Astrocyte (in vitro differentiated cells and primary cell): ENCODE results near the gene TRAPPC12. TPM values are rescaled to one million over a fixed set of nuclear protein-coding genes. Genes with fewer than 3 reads are reported as not detected.
A peak's percentile ranks its signal among the peaks of the same experiment; 100 is the strongest.

ENCODE experiments used
- DNase-seq: peaks from one replicate; pipeline ENCODE4 v3.0.0-alpha.2; 2010; ENCODE audit warnings: low read depth
- FAIRE-seq: peaks from 2 replicates; lab custom pipeline; 2011; peaks lifted over from hg19 to GRCh38; lab: Jason Lieb, UNC
- H2AFZ ChIP-seq: 2 replicates; pipeline ENCODE4 v1.6.0; 2012; ENCODE audit warnings: low read depth, low read length, inconsistent platforms
- H3K27ac ChIP-seq: 2 replicates; pipeline ENCODE4 v1.5.1; 2011; ENCODE audit warnings: low read depth, low read length, inconsistent platforms
- H3K27me3 ChIP-seq: 2 replicates; pipeline ENCODE4 v1.6.0; 2011; ENCODE audit warnings: low read length, inconsistent platforms; ENCODE audit not compliant: insufficient read depth
- H3K36me3 ChIP-seq: 2 replicates; pipeline ENCODE4 v1.5.1; 2011; ENCODE audit warnings: low read length, inconsistent platforms; ENCODE audit not compliant: insufficient read depth
- H3K4me1 ChIP-seq: 2 replicates; pipeline ENCODE4 v1.5.1; 2011; ENCODE audit warnings: low read length, inconsistent platforms; ENCODE audit not compliant: insufficient read depth
- H3K4me2 ChIP-seq: 2 replicates; pipeline ENCODE4 v1.6.0; 2012; ENCODE audit warnings: low read length, inconsistent platforms
- H3K4me3 ChIP-seq: 2 replicates; pipeline ENCODE4 v1.5.1; 2011; ENCODE audit warnings: low read depth, mild to moderate bottlenecking, low read length, inconsistent platforms; ENCODE audit not compliant: insufficient read depth
- H3K79me2 ChIP-seq: 2 replicates; pipeline ENCODE4 v1.6.0; 2012; ENCODE audit warnings: mild to moderate bottlenecking, low read length, inconsistent platforms; ENCODE audit not compliant: insufficient read depth
- H3K9ac ChIP-seq: 2 replicates; pipeline ENCODE4 v1.6.0; 2012; ENCODE audit warnings: mild to moderate bottlenecking, low read length, inconsistent platforms
- H3K9me3 ChIP-seq: 2 replicates; pipeline ENCODE4 v1.5.1; 2012; ENCODE audit warnings: low read depth, mild to moderate bottlenecking, low read length, inconsistent platforms; ENCODE audit not compliant: insufficient read depth
- H4K20me1 ChIP-seq: 2 replicates; pipeline ENCODE4 v1.6.0; 2012; ENCODE audit warnings: low read length, inconsistent platforms; ENCODE audit not compliant: insufficient read depth
- H3K27ac Mint-ChIP-seq: one replicate; pipeline ENCODE4 v1.8.0; 2021; ENCODE audit warnings: mild to moderate bottlenecking, mixed read lengths; ENCODE audit not compliant: unreplicated experiment
- H3K27me3 Mint-ChIP-seq: one replicate; pipeline ENCODE4 v1.8.0; 2021; ENCODE audit warnings: low read depth, mixed read lengths; ENCODE audit not compliant: unreplicated experiment
- H3K36me3 Mint-ChIP-seq: one replicate; pipeline ENCODE4 v1.8.0; 2021; ENCODE audit warnings: low read depth, mixed read lengths; ENCODE audit not compliant: unreplicated experiment
- H3K4me1 Mint-ChIP-seq: one replicate; pipeline ENCODE4 v1.8.0; 2021; ENCODE audit warnings: low read depth, mixed read lengths; ENCODE audit not compliant: unreplicated experiment
- H3K4me3 Mint-ChIP-seq: one replicate; pipeline ENCODE4 v1.8.0; 2021; ENCODE audit warnings: mild to moderate bottlenecking, moderate library complexity, mixed read lengths; ENCODE audit not compliant: unreplicated experiment
- H3K9me3 Mint-ChIP-seq: one replicate; pipeline ENCODE4 v1.8.0; 2021; ENCODE audit warnings: mild to moderate bottlenecking, mixed read lengths; ENCODE audit not compliant: unreplicated experiment
- CTCF ChIP-seq: IDR thresholded peaks from 2 replicates; pipeline ENCODE4 v1.5.1; 2011; ENCODE audit warnings: low read depth, mild to moderate bottlenecking, inconsistent platforms, low read length, moderate library complexity; ENCODE audit not compliant: insufficient read depth
- EZH2 ChIP-seq: IDR thresholded peaks from 2 replicates; pipeline ENCODE4 v1.6.1; 2012; ENCODE audit warnings: mild to moderate bottlenecking, low read length, inconsistent platforms; ENCODE audit not compliant: insufficient read depth
- total RNA-seq: library from RNA; stranded (reverse); gene quantifications from 2 replicates; pipeline ENCODE4 v1.2.1, GENCODE V29; 2021

Gene TRAPPC12
- total RNA-seq, 1 donor from 2014 or later, result 62.1 TPM

- H3K9ac ChIP-seq, result no peak overlapping the region
- peak; percentile 5 for DNase-seq
- no peak overlapping the region for H3K4me3 ChIP-seq
- no peaks in the 10 kb centered on the region for H3K4me1 ChIP-seq
- H3K27me3 ChIP-seq, result no peaks in the 10 kb centered on the region
- no peaks in the 10 kb centered on the region for H3K79me2 ChIP-seq
- H2AFZ ChIP-seq, result no peak overlapping the region
- H3K9me3 ChIP-seq, result no peaks in the 10 kb centered on the region
- FAIRE-seq, result no peak
- no peaks in the 10 kb centered on the region for H3K27me3 Mint-ChIP-seq
- H3K36me3 Mint-ChIP-seq, result peaks cover 18% of the 10 kb centered on the region
- peaks cover 32% of the 10 kb centered on the region for H4K20me1 ChIP-seq
- H3K9me3 Mint-ChIP-seq, result no peaks in the 10 kb centered on the region
- no peaks in the 10 kb centered on the region for H3K4me1 Mint-ChIP-seq
- peak; percentile 93 for TF ChIP-seq CTCF
- TF ChIP-seq EZH2, result no peak
- no peak overlapping the region for H3K27ac Mint-ChIP-seq
- no peak overlapping the region for H3K27ac ChIP-seq
- H3K4me3 Mint-ChIP-seq, result no peak overlapping the region
- H3K4me2 ChIP-seq, result no peak overlapping the region
- H3K36me3 ChIP-seq, result peaks cover 31% of the 10 kb centered on the region
Observed at GRCh38 chr2:3423492-3424170, 44.1 kb downstream of the TRAPPC12 start.

GRCh38 chr2:3424171-3424795 is 44.8 kb downstream of the TRAPPC12 start:
- H3K27me3 Mint-ChIP-seq, result no peaks in the 10 kb centered on the region
- Histone ChIP-seq H3K4me3 (no peak overlapping the region), H3K27ac (no peak overlapping the region), H3K9ac (no peak overlapping the region), H3K79me2 (no peaks in the 10 kb centered on the region), H3K4me1 (no peaks in the 10 kb centered on the region), H3K4me2 (no peak overlapping the region), H4K20me1 (peaks cover 29% of the 10 kb centered on the region), H3K27me3 (no peaks in the 10 kb centered on the region), H2AFZ (no peak overlapping the region), H3K36me3 (peaks cover 31% of the 10 kb centered on the region), H3K9me3 (no peaks in the 10 kb centered on the region)
- H3K36me3 Mint-ChIP-seq, result peaks cover 18% of the 10 kb centered on the region
- no peak for DNase-seq
- peaks cover 6% of the 10 kb centered on the region for H3K4me1 Mint-ChIP-seq
- FAIRE-seq, result no peak
- H3K4me3 Mint-ChIP-seq, result no peak overlapping the region
- TF ChIP-seq CTCF, result no peak
- no peak for TF ChIP-seq EZH2
- H3K27ac Mint-ChIP-seq, result no peak overlapping the region
- H3K9me3 Mint-ChIP-seq, result no peaks in the 10 kb centered on the region

- Histone ChIP-seq H3K27ac (no peak overlapping the region), H3K4me1 (no peaks in the 10 kb centered on the region), H3K4me2 (no peak overlapping the region), H3K9me3 (no peaks in the 10 kb centered on the region), H3K4me3 (no peak overlapping the region), H3K79me2 (no peaks in the 10 kb centered on the region), H2AFZ (no peak overlapping the region), H3K36me3 (peaks cover 34% of the 10 kb centered on the region), H3K27me3 (no peaks in the 10 kb centered on the region), H4K20me1 (peaks cover 30% of the 10 kb centered on the region), H3K9ac (no peak overlapping the region)
- no peaks in the 10 kb centered on the region for H3K9me3 Mint-ChIP-seq
- DNase-seq, result no peak
- peaks cover 7% of the 10 kb centered on the region for H3K4me1 Mint-ChIP-seq
- peaks cover 21% of the 10 kb centered on the region for H3K36me3 Mint-ChIP-seq
- no peak overlapping the region for H3K27ac Mint-ChIP-seq
- H3K4me3 Mint-ChIP-seq, result no peak overlapping the region
- no peaks in the 10 kb centered on the region for H3K27me3 Mint-ChIP-seq
- FAIRE-seq, result no peak
- TF ChIP-seq EZH2 (no peak), CTCF (no peak)
Observed at GRCh38 chr2:3426615-3427014, 47.1 kb downstream of the TRAPPC12 start.
